GM18909 (cell line): ENCODE data around the gene ENSA.
"Not testable (repeated sequence)": the region's sequence is repeated elsewhere in the genome, so short reads cannot be mapped to it uniquely, and the experiment has no call there.

ENCODE experiments used
- ATAC-seq: cut with Tn5 transposase; IDR thresholded peaks from one replicate; pipeline ENCODE4 v1.9.1; 2021; ENCODE audit warnings: mild to moderate bottlenecking; ENCODE audit not compliant: unreplicated experiment, poor library complexity

The ENSA gene

GRCh38 chr1:150629115-150629928 is at the start of gene ENSA:
TSS of gene ENSA (minus strand) at chr1:150629612. CDS start at chr1:150629470, 142 bp downstream.
- ATAC-seq = peak; percentile 94

GRCh38 chr1:150678988-150679387 is 49.6 kb upstream of the ENSA start:
- ATAC-seq = no peak

GRCh38 chr1:150674881-150675280 is 45.5 kb upstream of the ENSA start:
- ATAC-seq = no peak

DNA sequence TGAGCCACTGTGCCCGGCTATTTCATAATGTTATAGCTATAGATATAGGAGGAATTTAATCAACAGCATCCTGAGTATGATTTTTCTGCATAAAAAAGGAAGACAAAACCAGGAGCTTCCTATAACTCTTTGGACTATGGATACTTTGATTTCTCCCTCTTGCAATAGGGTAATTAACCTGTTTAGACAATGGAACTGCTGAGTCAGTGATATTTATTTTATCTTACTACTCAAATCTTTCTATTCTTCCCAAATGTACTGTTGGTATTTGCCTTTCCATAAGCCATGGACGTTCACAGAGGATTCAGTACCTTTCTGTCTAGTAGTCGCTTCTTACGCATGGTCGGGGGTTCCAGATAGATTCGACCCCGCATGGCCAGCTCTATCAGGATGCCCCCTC is 33.9 kb upstream of the ENSA start:
- ATAC-seq = no peak

DNA sequence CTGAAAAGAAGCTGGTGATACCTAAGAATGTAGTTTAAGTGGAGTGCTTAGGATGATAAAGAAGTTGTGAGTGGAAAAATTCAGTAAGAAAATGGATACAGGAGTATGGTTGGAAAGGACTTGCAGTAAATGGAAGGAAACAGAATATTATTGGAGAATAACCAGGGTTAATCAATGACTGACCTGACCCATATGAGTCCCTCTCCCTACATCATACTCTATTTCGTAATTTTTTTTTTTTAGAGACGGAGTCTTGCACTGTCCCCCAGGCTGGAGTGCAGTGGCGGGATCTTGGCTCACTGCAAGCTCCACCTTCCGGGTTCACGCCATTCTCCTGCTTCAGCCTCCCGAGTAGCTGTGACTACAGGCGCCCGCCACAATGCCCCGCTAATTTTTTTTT is 33.4 kb upstream of the ENSA start:
- ATAC-seq = no peak

DNA sequence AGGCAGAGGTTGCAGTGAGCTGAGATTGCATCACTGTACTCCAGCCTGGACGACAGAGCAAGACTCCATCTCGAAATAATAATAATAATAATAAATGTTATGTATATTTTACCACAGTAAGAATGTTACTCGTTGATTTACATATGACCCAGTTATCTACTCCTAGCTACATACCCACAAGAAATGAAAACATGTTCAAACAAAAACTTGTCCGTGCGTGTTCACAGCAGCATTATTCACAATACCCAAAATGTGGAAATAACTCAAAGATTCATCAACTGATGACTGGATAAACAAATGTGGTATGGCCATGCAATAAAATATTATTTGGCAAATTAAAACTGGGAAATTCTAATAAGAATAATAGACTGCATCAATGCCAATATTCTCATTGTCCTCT is 31.7 kb upstream of the ENSA start:
- ATAC-seq = no peak

GRCh38 chr1:150660584-150660983 is 31.2 kb upstream of the ENSA start:
- ATAC-seq = no peak

DNA sequence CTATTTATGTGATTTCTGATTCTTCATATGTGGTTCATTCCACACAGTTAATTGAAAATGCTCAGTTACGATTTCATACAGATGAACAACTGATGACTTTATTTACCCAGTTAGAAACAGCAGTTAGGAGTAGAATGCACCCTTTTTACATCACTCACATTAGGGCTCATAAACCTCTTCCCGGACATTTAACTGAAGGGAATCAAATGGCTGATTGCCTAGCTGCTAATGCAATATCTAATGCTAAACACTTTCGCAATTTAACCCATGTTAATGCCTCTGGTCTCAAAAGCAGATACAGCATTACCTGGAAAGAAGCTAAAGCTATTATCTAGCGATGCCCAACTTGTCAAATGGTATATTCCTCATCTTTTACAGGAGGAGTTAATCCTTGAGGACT is 27.7 kb upstream of the ENSA start:
- not testable (repeated sequence) for ATAC-seq

DNA sequence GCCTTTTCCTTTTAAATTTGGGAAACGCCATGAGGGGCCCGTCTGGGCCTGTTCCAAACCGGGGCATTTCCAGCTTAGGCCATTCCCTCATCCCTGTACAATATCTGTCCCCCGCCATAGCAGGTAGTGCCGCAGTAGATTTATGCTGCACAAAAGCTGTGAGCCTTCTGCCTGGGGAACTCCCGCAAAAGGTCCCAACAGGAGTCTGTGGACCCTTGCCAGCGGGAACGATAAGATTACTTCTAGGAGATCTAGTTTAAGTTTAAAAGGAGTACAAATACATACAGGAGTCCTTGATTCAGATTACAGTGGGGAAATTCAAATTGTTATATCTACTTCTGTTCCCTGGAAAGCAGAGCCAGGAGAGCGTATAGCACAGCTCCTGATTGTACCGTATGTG is 25.2 kb upstream of the ENSA start:
- not testable (repeated sequence) for ATAC-seq

- no peak for ATAC-seq
Observed at GRCh38 chr1:150650193-150650592, 20.8 kb upstream of the ENSA start.

- ATAC-seq = no peak
Observed at GRCh38 chr1:150649441-150650075, 20.1 kb upstream of the ENSA start.

GRCh38 chr1:150642296-150642695 is 12.9 kb upstream of the ENSA start:
- no peak for ATAC-seq

DNA sequence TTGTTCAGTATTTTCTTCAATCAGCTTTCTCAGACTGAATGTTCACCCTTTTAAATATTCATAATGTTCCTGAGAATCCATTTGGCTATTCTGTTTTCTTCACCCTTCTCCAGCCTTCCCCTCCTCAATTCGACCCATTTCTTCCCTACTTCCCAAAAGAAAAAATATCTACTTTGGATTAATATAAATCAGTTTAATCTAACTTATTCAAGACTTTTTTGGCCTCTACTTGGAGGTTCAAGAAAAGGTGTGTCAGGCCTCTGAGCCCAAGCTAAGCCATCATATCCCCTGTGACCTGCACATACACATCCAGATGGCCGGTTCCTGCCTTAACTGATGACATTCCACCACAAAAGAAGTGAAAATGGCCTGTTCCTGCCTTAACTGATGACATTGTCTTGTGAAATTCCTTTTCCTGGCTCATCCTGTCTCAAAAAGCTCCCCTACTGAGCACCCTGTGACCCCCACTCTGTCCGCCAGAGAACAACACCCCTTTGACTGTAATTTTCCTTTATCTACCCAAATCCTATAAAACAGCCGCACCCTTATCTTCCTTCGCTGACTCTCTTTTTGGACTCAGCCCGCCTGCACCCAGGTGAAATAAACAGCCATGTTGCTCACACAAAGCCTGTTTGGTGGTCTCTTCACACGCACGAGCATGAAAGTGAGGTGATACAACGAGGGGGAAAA is 11.9 kb upstream of the ENSA start:
- ATAC-seq = not testable (repeated sequence)

DNA sequence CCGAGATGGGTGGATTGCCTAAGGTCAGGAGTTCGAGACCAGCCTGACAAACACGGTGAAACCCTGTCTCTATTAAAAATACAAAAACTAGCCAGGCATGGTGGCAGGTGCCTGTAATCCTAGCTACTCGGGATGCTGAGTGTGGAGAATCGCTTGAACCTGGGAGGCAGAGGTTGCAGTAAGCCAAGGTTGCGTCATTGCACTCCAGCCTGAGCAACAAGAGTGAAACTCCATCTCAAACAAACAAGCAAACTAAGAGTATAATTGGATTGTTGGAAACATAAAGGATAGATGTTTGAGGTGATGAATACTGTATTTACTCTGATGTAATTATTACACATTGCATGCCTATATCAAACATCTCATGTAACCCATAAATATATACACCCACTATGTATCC is 9.0 kb upstream of the ENSA start:
- ATAC-seq = not testable (repeated sequence)

DNA sequence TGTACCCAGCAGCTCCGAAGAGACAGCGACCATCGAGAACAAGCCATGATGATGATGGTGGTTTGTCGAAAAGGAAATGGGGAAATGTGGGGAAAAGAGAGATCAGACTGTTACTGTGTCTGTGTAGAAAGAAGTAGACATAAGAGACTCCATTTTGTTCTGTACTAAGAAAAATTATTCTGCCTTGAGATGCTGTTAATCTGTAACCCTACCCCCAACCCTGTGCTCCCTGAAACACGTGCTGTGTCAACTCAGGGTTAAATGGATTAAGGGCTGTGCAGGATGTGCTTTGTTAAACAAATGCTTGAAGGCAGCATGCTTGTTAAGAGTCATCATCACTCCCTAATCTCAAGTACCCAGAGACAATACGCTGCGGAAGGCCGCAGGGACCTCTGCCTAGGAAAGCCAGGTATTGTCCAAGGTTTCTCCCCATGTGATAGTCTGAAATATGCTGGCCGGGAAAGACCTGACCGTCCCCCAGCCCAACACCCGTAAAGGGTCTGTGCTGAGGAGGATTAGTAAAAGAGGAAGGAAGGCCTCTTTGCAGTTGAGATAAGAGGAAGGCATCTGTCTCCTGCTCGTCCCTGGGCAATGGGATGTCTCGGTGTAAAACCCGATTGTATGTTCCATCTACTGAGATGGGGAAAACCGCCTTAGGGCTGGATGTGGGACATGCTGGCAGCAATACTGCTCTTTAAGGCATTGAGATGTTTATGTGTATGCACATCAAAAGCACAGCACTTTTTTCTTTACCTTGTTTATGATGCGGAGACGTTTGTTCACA is 5.6 kb upstream of the ENSA start:
- ATAC-seq = not testable (repeated sequence)

DNA sequence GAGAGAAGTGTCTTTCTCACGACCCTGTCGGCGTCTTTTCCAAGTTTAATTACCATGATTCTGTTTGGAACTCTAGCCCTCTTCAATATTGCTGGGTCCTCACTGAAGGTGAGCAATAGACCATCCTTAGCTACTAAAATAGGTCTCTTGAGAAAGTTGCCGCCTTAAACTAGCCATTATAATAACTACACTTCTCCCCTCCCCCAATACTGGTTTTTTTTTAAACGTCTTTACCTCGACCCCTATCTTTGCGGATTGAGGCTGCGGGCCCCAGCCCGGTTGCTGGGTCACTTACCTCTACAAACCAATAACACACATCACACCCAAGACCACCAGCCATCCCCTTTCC is 672 bp downstream of the ENSA start:
- no peak for ATAC-seq

DNA sequence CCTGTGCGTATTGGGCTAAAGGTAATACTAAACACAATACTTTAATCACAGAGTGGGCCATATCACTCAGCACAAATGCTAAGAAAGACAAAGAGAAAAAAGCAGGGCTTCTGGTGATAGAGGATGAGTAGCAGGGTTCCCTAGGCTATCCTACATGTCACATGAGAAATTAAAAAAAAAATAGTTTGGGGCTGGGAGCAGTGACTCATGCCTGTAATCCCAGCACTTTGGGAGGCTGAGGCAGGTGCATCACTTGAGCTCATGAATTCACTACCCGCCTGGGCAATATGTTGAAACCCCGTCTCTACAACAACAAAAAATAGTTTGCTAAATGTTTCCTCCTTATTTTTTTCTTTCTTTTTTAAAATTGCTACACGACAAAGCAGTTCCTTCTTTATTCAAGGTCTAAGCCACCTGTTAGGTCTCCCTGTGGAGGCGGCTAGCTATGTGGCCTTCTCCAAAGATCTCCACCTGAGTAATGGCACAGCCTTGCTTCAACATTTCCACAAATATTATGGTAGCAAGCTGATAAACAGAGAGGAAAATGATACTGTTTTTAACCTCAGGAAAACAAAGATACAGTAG is 1.5 kb downstream of the ENSA start:
- ATAC-seq = no peak

DNA sequence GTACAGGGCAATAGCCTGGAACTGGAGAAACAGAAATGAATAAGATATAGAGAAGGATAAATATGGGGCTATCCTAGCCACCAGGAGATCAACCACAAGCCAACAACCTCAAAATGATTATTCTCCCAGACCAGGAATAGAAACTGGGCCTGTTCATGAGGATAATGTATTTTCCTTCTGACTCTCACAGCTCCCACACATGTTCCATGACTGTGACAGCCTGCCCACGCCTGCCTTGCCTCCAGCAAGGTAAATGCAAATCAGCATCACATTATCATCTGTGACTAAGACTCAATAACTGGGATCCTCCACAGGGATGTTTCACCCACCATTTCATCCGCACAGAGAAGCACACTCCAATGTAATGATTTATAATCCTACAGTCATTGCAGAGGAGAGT is 3.3 kb downstream of the ENSA start:
- ATAC-seq = no peak

DNA sequence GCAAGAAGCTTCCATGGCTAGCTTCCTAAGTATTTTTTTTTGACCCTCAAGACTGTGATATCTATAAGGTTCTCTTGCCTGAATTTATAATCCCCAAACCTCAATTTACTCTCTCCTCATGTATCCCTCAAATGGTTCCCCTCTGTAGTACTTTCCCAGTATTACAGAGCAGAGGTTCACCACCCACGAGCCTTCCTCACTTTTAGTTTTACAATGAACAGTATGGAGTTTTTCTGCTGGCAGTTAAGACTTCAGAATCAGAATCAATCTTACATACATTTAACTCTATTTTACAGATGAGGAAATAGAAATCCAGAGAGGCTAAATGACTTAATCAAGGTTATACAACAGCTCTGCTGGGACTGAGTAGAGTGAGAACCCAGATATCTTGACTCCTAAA is 4.9 kb downstream of the ENSA start:
- not testable (repeated sequence) for ATAC-seq

- not testable (repeated sequence) for ATAC-seq
Observed at GRCh38 chr1:150624134-150624533, 5.3 kb downstream of the ENSA start.
